Naive thymus-derived CD8-positive, alpha-beta T cell (primary cell): ENCODE measurements around the gene GBE1. TPM values are rescaled to one million over a fixed set of nuclear protein-coding genes. Genes with fewer than 3 reads are reported as not detected.
"Not testable (repeated sequence)": the region's sequence is repeated elsewhere in the genome, so short reads cannot be mapped to it uniquely, and the experiment has no call there.

Source experiments
- ATAC-seq, 2 donors: fragments of 150-1000 bp; cut with Tn5 transposase in 1 of 2; sonication (Bioruptor Pico), chemical (Tn5 transposase) in 1 of 2; 1 replicate in 1 of 2; 2 replicates in 1 of 2; pipeline ENCODE4 v1.10.0; 2021; ENCODE audit warnings: mild to moderate bottlenecking in 2 of 2, moderate library complexity in 2 of 2
- POLR2A ChIA-PET: fragments of 350-600 bp; sonication (Branson Sonifier 250); formaldehyde crosslinking; loops from one replicate; lab custom pipeline; 2021; ENCODE audit warnings: antibody characterized with exemption; lab: Charles Lee
- DNase-seq, 10 donors: peaks; one replicate each; pipeline versions ENCODE4 v3.0.0 to v3.0.0-alpha.2; 2020 to 2022
- H3K27ac Mint-ChIP-seq, 10 donors: one replicate each; pipeline ENCODE4 v1.8.0; 2020 to 2022; ENCODE audit warnings: mild to moderate bottlenecking in 10 of 10, mixed read lengths in 10 of 10, moderate library complexity in 4 of 10, inconsistent platforms in 1 of 10
- H3K27me3 Mint-ChIP-seq, 5 donors: one replicate each; pipeline ENCODE4 v1.8.0; 2021 to 2022; ENCODE audit warnings: mixed read lengths in 5 of 5
- H3K36me3 Mint-ChIP-seq, 3 donors: one replicate each; pipeline ENCODE4 v1.8.0; 2020 to 2022; ENCODE audit warnings: mixed read lengths in 3 of 3, mild to moderate bottlenecking in 2 of 3, inconsistent platforms in 1 of 3
- H3K4me1 Mint-ChIP-seq, 4 donors: one replicate each; pipeline ENCODE4 v1.8.0; 2021 to 2022; ENCODE audit warnings: mixed read lengths in 4 of 4
- H3K4me3 Mint-ChIP-seq, 10 donors: one replicate each; pipeline ENCODE4 v1.8.0; 2020 to 2022; ENCODE audit warnings: mild to moderate bottlenecking in 10 of 10, mixed read lengths in 10 of 10, moderate library complexity in 6 of 10, inconsistent platforms in 1 of 10
- H3K9me3 Mint-ChIP-seq, 9 donors: one replicate each; pipeline ENCODE4 v1.8.0; 2020 to 2022; ENCODE audit warnings: mixed read lengths in 9 of 9, mild to moderate bottlenecking in 3 of 9, inconsistent platforms in 1 of 9, moderate library complexity in 1 of 9
- polyA plus RNA-seq, 3 donors: library from polyadenylated mRNA; unstranded; fragments of 300-500 nt; fragmentation: Illumina TruSeq; gene quantifications; one replicate each; pipeline ENCODE4 v1.2.3, GENCODE V29; 2021
- total RNA-seq, 8 experiments: library from RNA in 2 of 8; stranded (reverse) in 2 of 8; gene quantifications; one replicate each; pipeline ENCODE4 v1.2.3 and lab custom pipeline; 2021 to 2026

The GBE1 gene
- total and polyA plus RNA-seq, 5 experiments from 2014 or later, result 8.9 to 10.4 (median 9.8) TPM

GRCh38 chr3:81747280-81747679 lies 14.2 kb downstream of the GBE1 start:
- DNase-seq, ATAC-seq, H3K9me3 Mint-ChIP-seq, H3K4me3 Mint-ChIP-seq, H3K4me1 Mint-ChIP-seq, H3K27me3 Mint-ChIP-seq, H3K27ac Mint-ChIP-seq, POLR2A ChIA-PET: not testable (repeated sequence)
- H3K36me3 Mint-ChIP-seq, result peaks cover 0 to 11% (median 10%) of the 10 kb centered on the region in 3 donors

- Mint-ChIP-seq H3K4me3 (no peak overlapping the region), H3K4me1 (peaks cover 0 to 7% (median 1%) of the 10 kb centered on the region in 4 donors), H3K36me3 (peaks cover 0 to 5% (median 5%) of the 10 kb centered on the region in 3 donors), H3K27ac (no peak overlapping the region), H3K27me3 (no peaks in the 10 kb centered on the region), H3K9me3 (no peaks in the 10 kb centered on the region)
- POLR2A ChIA-PET, result no interaction called here
- ATAC-seq (no peak), DNase-seq (no peak)
Observed at GRCh38 chr3:81744366-81744765, 17.1 kb downstream of the GBE1 start.

DNA sequence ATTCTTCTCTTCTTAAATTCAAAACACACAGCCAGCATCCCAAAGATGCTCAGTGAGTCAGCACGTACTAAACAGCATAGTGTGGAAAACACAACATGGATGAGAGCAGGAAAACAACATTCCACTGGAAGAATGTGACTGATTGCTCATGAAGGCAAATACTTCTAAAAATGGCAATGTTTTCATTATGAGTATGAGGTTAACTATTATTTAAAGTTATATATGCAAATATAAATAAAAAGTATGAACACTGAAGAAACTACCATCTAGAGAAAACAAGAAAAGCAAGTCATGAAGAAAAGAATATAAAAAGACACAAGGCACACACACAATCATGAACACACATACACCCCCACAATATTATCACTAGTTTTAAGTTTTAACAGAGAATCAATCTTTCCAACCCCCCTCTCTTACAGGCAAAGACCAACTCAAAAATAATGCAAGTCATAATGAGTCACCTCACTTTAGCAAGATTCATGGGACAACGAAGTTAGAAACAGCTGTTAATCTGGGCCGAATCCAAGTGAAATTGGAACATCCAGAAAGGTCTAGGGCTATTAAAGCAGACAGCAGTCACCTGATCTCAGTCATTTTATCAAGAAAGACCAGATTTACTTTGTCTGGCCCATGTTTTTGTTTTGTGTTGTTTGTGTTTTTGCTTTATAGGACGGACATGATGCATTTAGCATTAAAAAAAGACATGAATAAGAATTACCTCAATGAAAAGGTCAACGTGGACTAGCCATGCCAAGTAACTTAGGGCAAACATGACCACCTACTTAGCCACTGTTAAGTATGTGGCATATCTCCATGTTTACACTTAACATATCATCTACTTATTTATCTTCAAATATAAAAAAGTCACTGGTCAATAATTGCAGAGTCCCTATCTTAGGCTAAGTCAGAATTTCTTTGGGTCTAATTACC lies 18.1 kb downstream of the GBE1 start:
- DNase-seq, result no peak
- H3K4me3 Mint-ChIP-seq, result no peak overlapping the region
- H3K27ac Mint-ChIP-seq, result no peak overlapping the region
- H3K36me3 Mint-ChIP-seq, result peaks cover 6 to 10% (median 7%) of the 10 kb centered on the region in 3 donors
- peaks cover 0 to 7% (median 1%) of the 10 kb centered on the region in 4 donors for H3K4me1 Mint-ChIP-seq
- POLR2A ChIA-PET, result no interaction called here
- peaks cover 0 to 4% (median 0%) of the 10 kb centered on the region in 9 donors for H3K9me3 Mint-ChIP-seq
- ATAC-seq, result no peak
- no peaks in the 10 kb centered on the region for H3K27me3 Mint-ChIP-seq

DNA sequence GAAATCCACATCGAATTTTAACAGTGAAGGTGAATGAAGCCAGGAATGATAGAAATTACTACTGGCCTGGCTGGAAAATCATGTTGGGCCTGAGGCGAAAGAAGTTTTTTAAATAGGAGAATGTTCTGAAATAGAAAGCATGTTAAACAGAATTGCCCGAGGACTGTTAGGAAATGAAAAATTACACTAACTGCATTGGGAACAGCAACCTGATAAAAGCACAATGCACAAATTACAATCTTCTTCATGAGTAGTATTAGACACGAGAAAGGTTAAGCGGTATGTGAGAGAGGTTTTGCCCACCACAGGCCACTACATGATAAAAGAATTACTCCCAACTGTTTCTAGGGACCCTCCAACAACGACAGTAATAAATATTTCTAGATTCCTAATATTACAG lies 18.9 kb downstream of the GBE1 start:
- POLR2A ChIA-PET, result no interaction called here
- H3K4me1 Mint-ChIP-seq, result peaks cover 0 to 7% (median 1%) of the 10 kb centered on the region in 4 donors
- ATAC-seq, result no peak
- H3K9me3 Mint-ChIP-seq, result peaks cover 0 to 4% (median 0%) of the 10 kb centered on the region in 9 donors
- peaks cover 3 to 9% (median 6%) of the 10 kb centered on the region in 3 donors for H3K36me3 Mint-ChIP-seq
- DNase-seq, result no peak
- H3K27me3 Mint-ChIP-seq, result no peaks in the 10 kb centered on the region
- no peak overlapping the region for H3K27ac Mint-ChIP-seq
- H3K4me3 Mint-ChIP-seq, result no peak overlapping the region

DNA sequence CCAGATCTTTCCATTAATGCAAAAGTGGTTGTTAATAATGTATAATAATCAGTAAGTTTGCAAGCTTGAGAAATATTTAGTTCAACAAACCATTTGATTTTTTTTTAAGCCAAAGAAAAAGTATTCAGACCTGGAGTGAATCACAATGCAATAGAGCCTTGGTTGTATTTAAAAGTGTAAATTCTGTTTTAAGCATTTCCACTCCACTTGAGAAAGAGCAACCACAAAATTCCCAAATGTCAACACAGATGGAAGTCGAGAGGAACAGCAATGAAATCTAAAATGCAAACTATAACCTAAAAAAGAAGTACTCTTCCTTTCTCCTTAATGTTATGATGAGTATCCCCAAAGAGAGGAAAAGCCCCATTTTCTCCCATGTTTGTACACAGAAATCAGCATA lies 20.2 kb downstream of the GBE1 start:
- H3K27me3 Mint-ChIP-seq, result no peaks in the 10 kb centered on the region
- peaks cover 0 to 3% (median 1%) of the 10 kb centered on the region in 4 donors for H3K4me1 Mint-ChIP-seq
- peaks cover 2 to 13% (median 6%) of the 10 kb centered on the region in 3 donors for H3K36me3 Mint-ChIP-seq
- POLR2A ChIA-PET, result no interaction called here
- no peak for DNase-seq
- no peak overlapping the region for H3K4me3 Mint-ChIP-seq
- H3K27ac Mint-ChIP-seq, result no peak overlapping the region
- ATAC-seq, result no peak
- H3K9me3 Mint-ChIP-seq, result peaks cover 0 to 4% (median 0%) of the 10 kb centered on the region in 9 donors

- Mint-ChIP-seq H3K4me3 (no peak overlapping the region), H3K27me3 (no peaks in the 10 kb centered on the region), H3K9me3 (peaks cover 0 to 4% (median 0%) of the 10 kb centered on the region in 9 donors), H3K27ac (no peak overlapping the region), H3K4me1 (peaks cover 0 to 3% (median 1%) of the 10 kb centered on the region in 4 donors), H3K36me3 (peaks cover 2 to 13% (median 6%) of the 10 kb centered on the region in 3 donors)
- DNase-seq (no peak), ATAC-seq (no peak)
- POLR2A ChIA-PET, result no interaction called here
Observed at GRCh38 chr3:81740731-81741130, 20.7 kb downstream of the GBE1 start.

- DNase-seq (no peak), ATAC-seq (no peak)
- Mint-ChIP-seq H3K27me3 (no peaks in the 10 kb centered on the region), H3K4me1 (peaks cover 0 to 5% (median under 1%) of the 10 kb centered on the region in 4 donors), H3K9me3 (peaks cover 0 to 4% (median 0%) of the 10 kb centered on the region in 9 donors), H3K27ac (no peak overlapping the region), H3K36me3 (peaks cover 2 to 13% (median 6%) of the 10 kb centered on the region in 3 donors), H3K4me3 (no peak overlapping the region)
- POLR2A ChIA-PET, result no interaction called here
Observed at GRCh38 chr3:81735334-81735733, 26.1 kb downstream of the GBE1 start.

GRCh38 chr3:81734742-81735141 lies 26.7 kb downstream of the GBE1 start:
- peaks cover 0 to 4% (median 0%) of the 10 kb centered on the region in 9 donors for H3K9me3 Mint-ChIP-seq
- H3K4me3 Mint-ChIP-seq, result no peak overlapping the region
- ATAC-seq, result no peak
- no peak overlapping the region for H3K27ac Mint-ChIP-seq
- H3K27me3 Mint-ChIP-seq, result no peaks in the 10 kb centered on the region
- DNase-seq, result no peak
- peaks cover 0 to 5% (median under 1%) of the 10 kb centered on the region in 4 donors for H3K4me1 Mint-ChIP-seq
- POLR2A ChIA-PET, result no interaction called here
- H3K36me3 Mint-ChIP-seq, result peaks cover 2 to 13% (median 6%) of the 10 kb centered on the region in 3 donors

GRCh38 chr3:81732642-81733041 lies 28.8 kb downstream of the GBE1 start:
- Mint-ChIP-seq H3K36me3 (peaks cover 0 to 7% (median 0%) of the 10 kb centered on the region in 3 donors), H3K27ac (no peak overlapping the region), H3K9me3 (no peaks in the 10 kb centered on the region), H3K27me3 (no peaks in the 10 kb centered on the region), H3K4me1 (peaks cover 0 to 5% (median under 1%) of the 10 kb centered on the region in 4 donors), H3K4me3 (no peak overlapping the region)
- POLR2A ChIA-PET, result no interaction called here
- no peak for DNase-seq
- no peak for ATAC-seq

- H3K36me3 Mint-ChIP-seq, result peaks cover 0 to 2% (median 0%) of the 10 kb centered on the region in 3 donors
- POLR2A ChIA-PET, result no interaction called here
- ATAC-seq (no peak), DNase-seq (no peak)
- H3K27ac Mint-ChIP-seq, result no peak overlapping the region
- no peak overlapping the region for H3K4me3 Mint-ChIP-seq
- no peaks in the 10 kb centered on the region for H3K9me3 Mint-ChIP-seq
- peaks cover 0 to 3% (median under 1%) of the 10 kb centered on the region in 4 donors for H3K4me1 Mint-ChIP-seq
- H3K27me3 Mint-ChIP-seq, result no peaks in the 10 kb centered on the region
Observed at GRCh38 chr3:81728766-81729544, 32.5 kb downstream of the GBE1 start.

DNA sequence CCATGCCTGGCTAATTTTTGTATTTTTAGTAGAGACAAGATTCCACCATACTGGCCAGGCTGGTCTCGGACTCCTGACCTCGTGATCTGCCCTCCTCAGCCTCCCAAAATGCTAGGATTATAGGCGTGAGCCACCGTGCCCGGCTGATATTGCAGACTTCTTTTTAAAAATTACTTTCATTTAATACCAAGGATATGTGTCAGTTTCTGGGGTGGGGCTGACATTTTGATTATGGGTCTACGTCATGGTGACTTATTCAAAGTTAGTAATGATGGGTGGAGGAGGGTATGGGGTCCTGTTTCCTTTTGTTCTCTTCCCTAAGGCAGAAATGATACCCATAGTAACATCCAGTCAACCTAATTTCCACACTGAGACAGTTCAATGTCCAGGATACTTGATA lies 34.7 kb downstream of the GBE1 start:
- POLR2A ChIA-PET, result no interaction called here
- Mint-ChIP-seq H3K4me3 (no peak overlapping the region), H3K36me3 (peaks cover 0 to 2% (median 0%) of the 10 kb centered on the region in 3 donors), H3K27me3 (no peaks in the 10 kb centered on the region), H3K9me3 (no peaks in the 10 kb centered on the region), H3K27ac (no peak overlapping the region), H3K4me1 (peaks cover 0 to 6% (median 2%) of the 10 kb centered on the region in 4 donors)
- no peak for ATAC-seq
- DNase-seq, result no peak

DNA sequence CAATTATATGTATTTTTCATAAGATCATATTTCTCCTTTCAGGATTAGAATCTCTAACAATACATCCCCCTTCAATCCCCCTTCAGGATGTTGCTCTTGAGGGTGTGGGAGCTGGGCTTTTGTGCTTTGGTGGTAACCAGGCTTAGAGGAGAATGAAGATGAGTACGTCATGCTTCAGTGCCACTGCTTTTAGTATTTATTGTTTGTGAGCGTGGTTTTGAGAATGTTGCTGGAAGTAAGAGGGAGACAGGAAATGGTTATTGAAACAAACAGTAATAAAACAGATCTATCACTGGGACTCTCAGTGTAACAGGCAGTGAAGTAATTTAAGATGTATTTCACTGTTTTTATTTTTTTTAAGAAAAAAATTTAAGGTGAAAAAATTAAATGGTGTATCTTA lies 35.3 kb downstream of the GBE1 start:
- ATAC-seq, result no peak
- Mint-ChIP-seq H3K4me1 (peaks cover 0 to 4% (median under 1%) of the 10 kb centered on the region in 4 donors), H3K27ac (peak overlapping the region in 1 of 10 donors; percentile 2), H3K9me3 (no peaks in the 10 kb centered on the region), H3K4me3 (no peak overlapping the region), H3K27me3 (no peaks in the 10 kb centered on the region), H3K36me3 (no peaks in the 10 kb centered on the region)
- no peak for DNase-seq
- POLR2A ChIA-PET, result no interaction called here
